ENCODE results near the gene INPP4A.

DNA sequence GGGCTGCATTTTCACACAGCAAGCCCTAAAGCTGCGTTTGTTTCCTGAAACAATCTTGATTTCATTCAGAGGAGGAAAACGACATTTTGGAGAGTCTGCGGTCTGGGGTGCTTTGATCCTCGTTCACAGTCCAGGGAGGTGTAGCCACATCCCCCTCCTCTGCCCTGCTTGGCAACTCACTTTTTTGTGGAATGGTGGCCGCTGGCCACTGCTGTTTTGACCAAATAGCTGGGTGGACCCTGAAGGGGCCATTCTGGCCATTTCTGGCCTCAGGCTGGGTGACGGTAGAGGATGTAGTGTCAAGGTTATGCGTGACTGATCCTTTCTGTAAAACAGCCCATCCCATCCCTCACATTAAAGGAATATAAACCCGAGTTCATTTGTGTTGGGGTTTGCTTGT is 62.2 kb downstream of the INPP4A start:
- TF ChIP-seq, protein P1, sequence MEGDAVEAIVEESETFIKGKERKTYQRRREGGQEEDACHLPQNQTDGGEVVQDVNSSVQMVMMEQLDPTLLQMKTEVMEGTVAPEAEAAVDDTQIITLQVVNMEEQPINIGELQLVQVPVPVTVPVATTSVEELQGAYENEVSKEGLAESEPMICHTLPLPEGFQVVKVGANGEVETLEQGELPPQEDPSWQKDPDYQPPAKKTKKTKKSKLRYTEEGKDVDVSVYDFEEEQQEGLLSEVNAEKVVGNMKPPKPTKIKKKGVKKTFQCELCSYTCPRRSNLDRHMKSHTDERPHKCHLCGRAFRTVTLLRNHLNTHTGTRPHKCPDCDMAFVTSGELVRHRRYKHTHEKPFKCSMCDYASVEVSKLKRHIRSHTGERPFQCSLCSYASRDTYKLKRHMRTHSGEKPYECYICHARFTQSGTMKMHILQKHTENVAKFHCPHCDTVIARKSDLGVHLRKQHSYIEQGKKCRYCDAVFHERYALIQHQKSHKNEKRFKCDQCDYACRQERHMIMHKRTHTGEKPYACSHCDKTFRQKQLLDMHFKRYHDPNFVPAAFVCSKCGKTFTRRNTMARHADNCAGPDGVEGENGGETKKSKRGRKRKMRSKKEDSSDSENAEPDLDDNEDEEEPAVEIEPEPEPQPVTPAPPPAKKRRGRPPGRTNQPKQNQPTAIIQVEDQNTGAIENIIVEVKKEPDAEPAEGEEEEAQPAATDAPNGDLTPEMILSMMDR (conservative IDR thresholded peaks at IDR 0.05; ENCODE audit: low read depth, low read length) = no peak
- TF ChIP-seq EZH2phosphoT487 (IDR thresholded peaks at IDR 0.05; ENCODE audit: borderline replicate concordance, low read length) = no peak

Data from PC-3 (cell line).